Astrocyte (in vitro differentiated cells and primary cell): ENCODE results near the gene SEC22C. TPM values are rescaled to one million over a fixed set of nuclear protein-coding genes. Genes with fewer than 3 reads are reported as not detected.

Source experiments
- DNase-seq: peaks from one replicate; pipeline ENCODE4 v3.0.0-alpha.2; 2010; ENCODE audit warnings: low read depth
- FAIRE-seq: peaks from 2 replicates; lab custom pipeline; 2011; peaks lifted over from hg19 to GRCh38; lab: Jason Lieb, UNC
- H2AFZ ChIP-seq: 2 replicates; pipeline ENCODE4 v1.6.0; 2012; ENCODE audit warnings: low read depth, low read length, inconsistent platforms
- H3K27ac ChIP-seq: 2 replicates; pipeline ENCODE4 v1.5.1; 2011; ENCODE audit warnings: low read depth, low read length, inconsistent platforms
- H3K27me3 ChIP-seq: 2 replicates; pipeline ENCODE4 v1.6.0; 2011; ENCODE audit warnings: low read length, inconsistent platforms; ENCODE audit not compliant: insufficient read depth
- H3K36me3 ChIP-seq: 2 replicates; pipeline ENCODE4 v1.5.1; 2011; ENCODE audit warnings: low read length, inconsistent platforms; ENCODE audit not compliant: insufficient read depth
- H3K4me1 ChIP-seq: 2 replicates; pipeline ENCODE4 v1.5.1; 2011; ENCODE audit warnings: low read length, inconsistent platforms; ENCODE audit not compliant: insufficient read depth
- H3K4me2 ChIP-seq: 2 replicates; pipeline ENCODE4 v1.6.0; 2012; ENCODE audit warnings: low read length, inconsistent platforms
- H3K4me3 ChIP-seq: 2 replicates; pipeline ENCODE4 v1.5.1; 2011; ENCODE audit warnings: low read depth, mild to moderate bottlenecking, low read length, inconsistent platforms; ENCODE audit not compliant: insufficient read depth
- H3K79me2 ChIP-seq: 2 replicates; pipeline ENCODE4 v1.6.0; 2012; ENCODE audit warnings: mild to moderate bottlenecking, low read length, inconsistent platforms; ENCODE audit not compliant: insufficient read depth
- H3K9ac ChIP-seq: 2 replicates; pipeline ENCODE4 v1.6.0; 2012; ENCODE audit warnings: mild to moderate bottlenecking, low read length, inconsistent platforms
- H3K9me3 ChIP-seq: 2 replicates; pipeline ENCODE4 v1.5.1; 2012; ENCODE audit warnings: low read depth, mild to moderate bottlenecking, low read length, inconsistent platforms; ENCODE audit not compliant: insufficient read depth
- H4K20me1 ChIP-seq: 2 replicates; pipeline ENCODE4 v1.6.0; 2012; ENCODE audit warnings: low read length, inconsistent platforms; ENCODE audit not compliant: insufficient read depth
- H3K27ac Mint-ChIP-seq: one replicate; pipeline ENCODE4 v1.8.0; 2021; ENCODE audit warnings: mild to moderate bottlenecking, mixed read lengths; ENCODE audit not compliant: unreplicated experiment
- H3K27me3 Mint-ChIP-seq: one replicate; pipeline ENCODE4 v1.8.0; 2021; ENCODE audit warnings: low read depth, mixed read lengths; ENCODE audit not compliant: unreplicated experiment
- H3K36me3 Mint-ChIP-seq: one replicate; pipeline ENCODE4 v1.8.0; 2021; ENCODE audit warnings: low read depth, mixed read lengths; ENCODE audit not compliant: unreplicated experiment
- H3K4me1 Mint-ChIP-seq: one replicate; pipeline ENCODE4 v1.8.0; 2021; ENCODE audit warnings: low read depth, mixed read lengths; ENCODE audit not compliant: unreplicated experiment
- H3K4me3 Mint-ChIP-seq: one replicate; pipeline ENCODE4 v1.8.0; 2021; ENCODE audit warnings: mild to moderate bottlenecking, moderate library complexity, mixed read lengths; ENCODE audit not compliant: unreplicated experiment
- H3K9me3 Mint-ChIP-seq: one replicate; pipeline ENCODE4 v1.8.0; 2021; ENCODE audit warnings: mild to moderate bottlenecking, mixed read lengths; ENCODE audit not compliant: unreplicated experiment
- CTCF ChIP-seq: IDR thresholded peaks from 2 replicates; pipeline ENCODE4 v1.5.1; 2011; ENCODE audit warnings: low read depth, mild to moderate bottlenecking, inconsistent platforms, low read length, moderate library complexity; ENCODE audit not compliant: insufficient read depth
- EZH2 ChIP-seq: IDR thresholded peaks from 2 replicates; pipeline ENCODE4 v1.6.1; 2012; ENCODE audit warnings: mild to moderate bottlenecking, low read length, inconsistent platforms; ENCODE audit not compliant: insufficient read depth
- total RNA-seq: library from RNA; stranded (reverse); gene quantifications from 2 replicates; pipeline ENCODE4 v1.2.1, GENCODE V29; 2021

SEC22C gene
- total RNA-seq, 1 donor from 2014 or later: 37.4 TPM

- H4K20me1 ChIP-seq: no peaks in the 10 kb centered on the region
- no peak overlapping the region for H3K4me3 ChIP-seq
- no peaks in the 10 kb centered on the region for H3K36me3 Mint-ChIP-seq
- no peaks in the 10 kb centered on the region for H3K27me3 ChIP-seq
- no peaks in the 10 kb centered on the region for H3K9me3 ChIP-seq
- H3K4me3 Mint-ChIP-seq: no peak overlapping the region
- TF ChIP-seq CTCF: no peak
- no peak for TF ChIP-seq EZH2
- no peaks in the 10 kb centered on the region for H3K36me3 ChIP-seq
- no peak overlapping the region for H3K27ac Mint-ChIP-seq
- FAIRE-seq: no peak
- no peak overlapping the region for H3K9ac ChIP-seq
- H3K4me1 ChIP-seq: no peaks in the 10 kb centered on the region
- peaks cover 4% of the 10 kb centered on the region for H3K4me1 Mint-ChIP-seq
- no peak overlapping the region for H3K4me2 ChIP-seq
- H2AFZ ChIP-seq: no peak overlapping the region
- no peak for DNase-seq
- no peaks in the 10 kb centered on the region for H3K79me2 ChIP-seq
- H3K27me3 Mint-ChIP-seq: peaks cover 8% of the 10 kb centered on the region
- no peaks in the 10 kb centered on the region for H3K9me3 Mint-ChIP-seq
- no peak overlapping the region for H3K27ac ChIP-seq
Observed at GRCh38 chr3:42526616-42527367, 55.0 kb downstream of the SEC22C start.

GRCh38 chr3:42525736-42526345 lies 55.9 kb downstream of the SEC22C start:
- Mint-ChIP-seq H3K9me3 (no peaks in the 10 kb centered on the region), H3K27ac (no peak overlapping the region), H3K27me3 (peaks cover 12% of the 10 kb centered on the region), H3K36me3 (no peaks in the 10 kb centered on the region), H3K4me1 (peaks cover 4% of the 10 kb centered on the region), H3K4me3 (no peak overlapping the region)
- H3K9me3 ChIP-seq: no peaks in the 10 kb centered on the region
- H3K4me3 ChIP-seq: no peak overlapping the region
- FAIRE-seq (no peak), DNase-seq (no peak)
- no peak overlapping the region for H3K9ac ChIP-seq
- no peak overlapping the region for H2AFZ ChIP-seq
- H3K27me3 ChIP-seq: no peaks in the 10 kb centered on the region
- no peak for TF ChIP-seq EZH2
- no peak for TF ChIP-seq CTCF
- H4K20me1 ChIP-seq: no peaks in the 10 kb centered on the region
- H3K4me2 ChIP-seq: no peak overlapping the region
- no peaks in the 10 kb centered on the region for H3K36me3 ChIP-seq
- no peak overlapping the region for H3K27ac ChIP-seq
- H3K79me2 ChIP-seq: no peaks in the 10 kb centered on the region
- H3K4me1 ChIP-seq: no peaks in the 10 kb centered on the region

GRCh38 chr3:42525212-42525611 lies 56.6 kb downstream of the SEC22C start:
- no peak for DNase-seq
- Mint-ChIP-seq H3K27me3 (peaks cover 13% of the 10 kb centered on the region), H3K4me1 (peaks cover 4% of the 10 kb centered on the region), H3K4me3 (no peak overlapping the region), H3K27ac (no peak overlapping the region), H3K9me3 (no peaks in the 10 kb centered on the region), H3K36me3 (no peaks in the 10 kb centered on the region)
- no peaks in the 10 kb centered on the region for H3K79me2 ChIP-seq
- H3K4me3 ChIP-seq: no peak overlapping the region
- H3K4me2 ChIP-seq: no peak overlapping the region
- no peaks in the 10 kb centered on the region for H3K27me3 ChIP-seq
- no peaks in the 10 kb centered on the region for H3K9me3 ChIP-seq
- H4K20me1 ChIP-seq: no peaks in the 10 kb centered on the region
- no peaks in the 10 kb centered on the region for H3K36me3 ChIP-seq
- TF ChIP-seq CTCF (no peak), EZH2 (no peak)
- no peak overlapping the region for H3K9ac ChIP-seq
- no peak for FAIRE-seq
- H3K4me1 ChIP-seq: no peaks in the 10 kb centered on the region
- H3K27ac ChIP-seq: no peak overlapping the region
- H2AFZ ChIP-seq: no peak overlapping the region
